Bladder microvascular endothelial cell (primary cell): Measurements from ENCODE around the gene NPIPB12. TPM values are rescaled to one million over a fixed set of nuclear protein-coding genes. Genes with fewer than 3 reads are reported as not detected.

Source experiments
- total RNA-seq: library from RNA; depleted of rRNA; stranded (reverse); fragments of >200 nt; gene quantifications from 2 replicates; pipeline ENCODE4 v1.2.3, GENCODE V29; 2014

NPIPB12 gene
- 16.7 and 82.9 TPM in 2 replicates for total RNA-seq

DNA sequence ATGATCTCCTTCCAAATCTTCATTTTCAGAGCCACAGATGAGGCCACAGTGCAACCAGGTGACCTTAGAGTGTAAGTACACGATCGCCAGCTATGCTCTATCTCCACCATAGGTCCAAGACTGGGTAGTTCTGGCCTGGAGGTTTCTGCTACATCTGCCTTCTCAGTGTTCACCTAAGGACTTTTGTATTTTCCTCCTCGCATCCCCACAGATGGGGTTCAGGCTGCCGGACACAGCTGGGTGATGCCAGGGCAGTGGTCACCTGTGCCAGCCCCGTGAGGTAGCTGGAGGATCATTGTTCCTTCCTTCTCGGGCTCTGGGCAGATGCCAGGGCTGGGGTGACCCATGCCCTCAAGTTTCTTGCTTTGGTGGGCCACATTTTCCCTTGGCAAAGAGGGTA is at the start of gene NPIPB12:
NPIPB12 (minus strand) TSS at position 101 of the 400 bp plus-strand sequence.

DNA sequence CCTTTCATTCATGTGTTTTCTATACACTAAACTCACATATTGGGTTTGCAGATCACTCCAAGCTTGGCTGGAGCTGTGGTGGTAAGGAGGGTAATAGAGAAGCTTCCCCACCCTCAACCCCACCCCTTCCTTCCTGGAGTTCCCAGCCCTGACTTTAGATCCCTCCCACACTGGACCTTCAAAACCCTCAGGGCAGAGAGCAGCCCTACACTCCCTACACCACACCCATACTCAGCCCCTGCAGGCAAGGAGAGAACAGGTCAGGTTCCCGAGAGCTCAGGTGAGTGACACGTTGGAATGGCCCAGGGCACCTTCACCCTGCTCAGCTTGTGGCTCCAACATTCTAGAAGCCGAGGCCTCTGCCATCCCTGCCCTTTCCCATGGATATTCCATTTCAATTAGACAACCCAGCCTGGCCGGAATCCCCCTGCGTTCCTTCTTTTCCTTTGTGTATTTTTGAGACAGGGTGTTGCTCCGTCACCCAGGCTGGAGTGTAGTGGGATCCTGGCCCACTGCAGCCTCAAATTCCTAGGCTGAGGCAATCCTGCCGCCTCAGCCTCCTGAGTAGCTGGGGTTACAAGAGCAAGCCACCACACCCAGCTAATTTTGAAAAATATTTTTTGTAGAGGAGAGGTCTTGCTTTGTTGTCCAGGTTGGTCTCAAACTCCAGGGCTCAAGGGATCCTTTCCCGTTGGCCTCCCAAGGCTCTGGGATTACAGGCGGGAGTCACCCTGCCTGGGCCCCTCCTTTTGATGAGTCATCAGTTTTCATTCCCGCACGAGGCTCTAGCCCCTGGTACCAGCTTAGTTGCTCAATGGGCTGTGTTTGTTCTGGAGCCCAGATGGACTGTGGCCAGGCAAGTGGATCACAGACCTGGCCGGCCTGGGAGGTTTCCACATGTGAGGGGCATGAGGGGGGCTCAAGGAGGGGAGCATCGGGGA is 46.2 kb downstream of the NPIPB12 start, which contains the start of gene SULT1A4:
SULT1A4 (plus strand) TSS at position 208 of the 941 bp plus-strand sequence. CDS start 1,473 bp downstream, outside the sequence.

DNA sequence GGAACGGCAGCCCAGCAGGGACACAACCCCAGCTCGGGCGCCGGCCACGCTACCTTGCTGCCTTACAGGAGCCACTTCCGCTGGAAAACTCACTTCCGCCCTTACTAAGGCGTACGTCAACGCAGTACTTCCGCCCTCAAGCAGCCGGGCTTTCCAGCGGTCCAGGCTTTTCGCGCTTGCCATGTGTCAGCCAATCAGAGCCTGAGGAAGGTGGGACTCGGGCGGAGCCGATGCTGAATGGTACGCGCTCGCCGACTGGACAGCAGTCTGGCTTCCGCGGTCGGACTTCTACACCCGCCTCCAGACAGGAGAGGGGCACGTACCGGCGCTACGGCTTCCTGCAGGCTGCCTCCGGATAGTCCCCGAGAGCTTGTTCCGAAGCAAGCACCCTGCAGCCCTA is 51.9 kb downstream of the NPIPB12 start, which contains the start of the genes BOLA2 and SLX1B:
BOLA2 (minus strand) TSS at position 83 of the 400 bp plus-strand sequence. CDS start 98 bp downstream, outside the sequence.
SLX1B (plus strand) TSS at position 265 of the 400 bp plus-strand sequence.

Other genes starting within 250 kb of the NPIPB12 start
- 0.49 and 0.82 TPM in 2 replicates for gene NPIPB11, start 99.7 kb downstream of the NPIPB12 start, total RNA-seq
- gene BOLA2, start 52.1 kb downstream of the NPIPB12 start, total RNA-seq, result 42.7 and 50.7 TPM in 2 replicates
- 6.5 and 6.6 TPM in 2 replicates for gene SLX1B, start 51.9 kb downstream of the NPIPB12 start, total RNA-seq
- gene SULT1A4, start 46.5 kb downstream of the NPIPB12 start, total RNA-seq, result 12.6 and 17.3 TPM in 2 replicates
- gene SPN, start 156.8 kb upstream of the NPIPB12 start, total RNA-seq, result not detected in 2 replicates
- gene QPRT, start 172.8 kb upstream of the NPIPB12 start, total RNA-seq, result 0.81 TPM in 1 of 2 replicates, not detected in the other
- not detected in 2 replicates for gene C16orf54, start 239.6 kb upstream of the NPIPB12 start, total RNA-seq